Keratinocyte (primary cell): ENCODE measurements around the gene LYPD8. TPM values are rescaled to one million over a fixed set of nuclear protein-coding genes. Genes with fewer than 3 reads are reported as not detected.
"Not testable (repeated sequence)": the region's sequence is repeated elsewhere in the genome, so short reads cannot be mapped to it uniquely, and the experiment has no call there.

ENCODE experiments used
- DNase-seq: peaks from one replicate; pipeline ENCODE4 v3.0.0-alpha.2; 2011; ENCODE audit warnings: low read depth, missing footprints, low spot score
- FAIRE-seq: peaks from 2 replicates; lab custom pipeline; 2011; peaks lifted over from hg19 to GRCh38; lab: Jason Lieb, UNC
- H2AFZ ChIP-seq: 2 replicates; pipeline ENCODE4 v1.6.0; 2012; ENCODE audit warnings: low read length, control low read depth, inconsistent platforms; ENCODE audit not compliant: control insufficient read depth
- H3K27ac ChIP-seq: 2 replicates; pipeline ENCODE4 v1.5.1; 2011; ENCODE audit warnings: low read length; ENCODE audit not compliant: control insufficient read depth, insufficient read depth
- H3K27me3 ChIP-seq: 3 replicates; pipeline ENCODE4 v1.6.0; 2011; ENCODE audit warnings: low read length; ENCODE audit not compliant: control insufficient read depth, insufficient read depth; ENCODE audit errors: extremely low read depth
- H3K36me3 ChIP-seq, 2 experiments: 2 replicates in 1 of 2; 3 replicates in 1 of 2; pipeline ENCODE4 v1.5.1; 2011; ENCODE audit warnings: low read length in 2 of 2, mild to moderate bottlenecking in 1 of 2; ENCODE audit not compliant: control insufficient read depth in 2 of 2, insufficient read depth in 2 of 2; ENCODE audit errors: extremely low read depth in 1 of 2
- H3K4me1 ChIP-seq: 3 replicates; pipeline ENCODE4 v1.5.1; 2011; ENCODE audit warnings: low read length; ENCODE audit not compliant: control insufficient read depth, insufficient read depth; ENCODE audit errors: extremely low read depth
- H3K4me2 ChIP-seq: 3 replicates; pipeline ENCODE4 v1.6.0; 2011; ENCODE audit warnings: low read depth, low read length; ENCODE audit not compliant: control insufficient read depth, insufficient read depth; ENCODE audit errors: extremely low read depth
- H3K4me3 ChIP-seq, 3 experiments: fragments of 200-600 bp in 1 of 3; sonication (generic) in 1 of 3; 2 replicates in 2 of 3; 3 replicates in 1 of 3; pipeline ENCODE4 v1.5.1; 2011 to 2016; ENCODE audit warnings: low read length in 3 of 3, mild to moderate bottlenecking in 3 of 3, control low read depth in 2 of 3, inconsistent platforms in 1 of 3, low read depth in 1 of 3, mixed read lengths in 1 of 3, mixed run types in 1 of 3, moderate library complexity in 1 of 3; ENCODE audit not compliant: control insufficient read depth in 2 of 3, insufficient read depth in 2 of 3; ENCODE audit errors: extremely low read depth in 1 of 3
- H3K79me2 ChIP-seq: 2 replicates; pipeline ENCODE4 v1.6.0; 2012; ENCODE audit warnings: low read length; ENCODE audit not compliant: control insufficient read depth, insufficient read depth
- H3K9ac ChIP-seq: 3 replicates; pipeline ENCODE4 v1.6.0; 2011; ENCODE audit warnings: low read length; ENCODE audit not compliant: control insufficient read depth, insufficient read depth; ENCODE audit errors: extremely low read depth
- H3K9me1 ChIP-seq: 3 replicates; pipeline ENCODE4 v1.6.0; 2011; ENCODE audit warnings: low read length; ENCODE audit not compliant: control insufficient read depth, insufficient read depth; ENCODE audit errors: extremely low read depth
- H3K9me3 ChIP-seq: 2 replicates; pipeline ENCODE4 v1.5.1; 2012; ENCODE audit warnings: low read depth, low read length; ENCODE audit not compliant: control insufficient read depth
- H4K20me1 ChIP-seq: 3 replicates; pipeline ENCODE4 v1.6.0; 2011; ENCODE audit warnings: low read length; ENCODE audit not compliant: control insufficient read depth, insufficient read depth; ENCODE audit errors: extremely low read depth
- CTCF ChIP-seq, 3 experiments: IDR thresholded peaks in 1 of 3; conservative IDR thresholded peaks in 1 of 3; optimal IDR thresholded peaks in 1 of 3; 2 replicates in 2 of 3; 3 replicates in 1 of 3; pipeline versions ENCODE3 to v1.5.1; 2011; ENCODE audit warnings: low read length in 3 of 3, mild to moderate bottlenecking in 3 of 3, moderate library complexity in 2 of 3, control low read depth in 1 of 3, inconsistent platforms in 1 of 3; ENCODE audit not compliant: insufficient read depth in 2 of 3; ENCODE audit errors: extremely low read depth in 1 of 3
- EZH2 ChIP-seq: IDR thresholded peaks from one replicate; pipeline ENCODE4 v1.6.1; 2012; ENCODE audit warnings: inconsistent platforms, mild to moderate bottlenecking, low read length, moderate library complexity
- dilution Hi-C: fragments of 300-500 bp; cut with MboI; formaldehyde crosslinking; loops from one replicate; pipeline ENCODE4 v1.7.0; 2020; ENCODE audit warnings: low sequenced_read_pairs; ENCODE audit not compliant: extremely low pct_ligation_motif_present
- polyA plus RNA-seq, 5 experiments: library from polyadenylated mRNA; depleted of rRNA in 3 of 5; stranded (reverse) in 3 of 5; stranded (forward) in 1 of 5; unstranded in 1 of 5; fragments of >200 nt; gene quantifications; 1 replicate in 1 of 5; 2 replicates in 3 of 5; 3 replicates in 1 of 5; pipeline versions ENCODE4 v1.2.1 to v1.2.3, GENCODE V29; 2011 to 2012; ENCODE audit warnings: missing spikeins in 2 of 5, low read depth in 1 of 5, low replicate concordance in 1 of 5

Gene LYPD8
- polyA plus RNA-seq, 1 donor (not counting 4 experiments of a cell fraction or from before 2014, with no cell fraction given), result not detected

- H3K9ac ChIP-seq, result no peak overlapping the region
- no peak overlapping the region for H3K4me3 ChIP-seq
- no peaks in the 10 kb centered on the region for H3K27me3 ChIP-seq
- peaks cover 2% of the 10 kb centered on the region for H3K4me1 ChIP-seq
- no peaks in the 10 kb centered on the region for H3K9me3 ChIP-seq
- no peaks in the 10 kb centered on the region for H4K20me1 ChIP-seq
- TF ChIP-seq EZH2 (no peak), CTCF (optimal IDR thresholded peaks at IDR 0.05 in 1 of 3, IDR thresholded peaks at IDR 0.05 in 1 of 3, conservative IDR thresholded peaks at IDR 0.05 in 1 of 3; ENCODE audit: extremely low read depth in 1 of 3, insufficient read depth in 2 of 3, low read length in 3 of 3) (no peak)
- no peaks in the 10 kb centered on the region for H3K36me3 ChIP-seq
- FAIRE-seq (no peak), DNase-seq (no peak)
- H3K79me2 ChIP-seq, result no peaks in the 10 kb centered on the region
- no peak overlapping the region for H3K4me2 ChIP-seq
- no peaks in the 10 kb centered on the region for H3K9me1 ChIP-seq
- H2AFZ ChIP-seq, result no peak overlapping the region
- no peak overlapping the region for H3K27ac ChIP-seq
- dilution Hi-C loops, result no loop called here
Measured at GRCh38 chr1:248790456-248790855, 34.9 kb upstream of the LYPD8 start.

- DNase-seq, H3K4me1 ChIP-seq, H3K4me2 ChIP-seq, H2AFZ ChIP-seq, H3K9me3 ChIP-seq, H4K20me1 ChIP-seq, H3K36me3 ChIP-seq, H3K27ac ChIP-seq, FAIRE-seq, H3K4me3 ChIP-seq, H3K27me3 ChIP-seq, dilution Hi-C loops, H3K79me2 ChIP-seq, H3K9ac ChIP-seq, H3K9me1 ChIP-seq: not testable (repeated sequence)
Measured at GRCh38 chr1:248789337-248789736, 33.8 kb upstream of the LYPD8 start.

DNA sequence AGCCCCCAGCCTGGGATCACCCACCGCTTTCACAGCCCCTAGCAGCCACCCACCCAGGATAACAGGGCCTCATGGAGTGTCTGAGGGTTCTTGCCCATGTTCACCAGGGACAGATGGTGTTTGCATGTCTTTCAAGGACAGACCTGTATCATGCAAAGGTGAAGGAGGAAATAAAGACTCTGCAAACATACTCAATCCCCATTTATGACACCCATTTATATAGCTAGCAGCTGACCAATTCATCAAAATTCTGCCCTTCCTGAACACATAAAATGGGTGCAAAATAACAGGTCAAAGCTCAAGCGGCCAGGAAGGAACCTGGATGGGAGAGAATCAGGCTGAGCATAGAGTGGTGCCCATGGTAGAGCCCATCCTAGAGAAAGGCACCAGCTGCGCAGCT is 32.8 kb upstream of the LYPD8 start:
- Histone ChIP-seq H3K79me2 (no peaks in the 10 kb centered on the region), H2AFZ (no peak overlapping the region), H3K4me2 (no peak overlapping the region), H3K4me1 (peaks cover 2% of the 10 kb centered on the region), H3K27ac (no peak overlapping the region), H3K36me3 (no peaks in the 10 kb centered on the region), H3K4me3 (no peak overlapping the region), H4K20me1 (no peaks in the 10 kb centered on the region), H3K27me3 (no peaks in the 10 kb centered on the region), H3K9me3 (no peaks in the 10 kb centered on the region), H3K9me1 (no peaks in the 10 kb centered on the region), H3K9ac (no peak overlapping the region)
- TF ChIP-seq EZH2 (no peak), CTCF (optimal IDR thresholded peaks at IDR 0.05 in 1 of 3, IDR thresholded peaks at IDR 0.05 in 1 of 3, conservative IDR thresholded peaks at IDR 0.05 in 1 of 3; ENCODE audit: extremely low read depth in 1 of 3, insufficient read depth in 2 of 3, low read length in 3 of 3) (no peak)
- FAIRE-seq, result no peak
- no peak for DNase-seq
- dilution Hi-C loops, result no loop called here
